HG03571 (cell line): Measurements from ENCODE around the gene NUDT16L1.

ENCODE experiments used
- ATAC-seq: cut with Tn5 transposase; IDR thresholded peaks from one replicate; pipeline ENCODE4 v1.9.1; 2021; ENCODE audit not compliant: unreplicated experiment

NUDT16L1 gene

GRCh38 chr16:4693956-4694641 is 737 bp downstream of the NUDT16L1 start:
- no peak for ATAC-seq

- no peak for ATAC-seq
Measured at GRCh38 chr16:4694642-4695451, 1.5 kb downstream of the NUDT16L1 start.

- no peak for ATAC-seq
Measured at GRCh38 chr16:4695473-4696171, 2.3 kb downstream of the NUDT16L1 start.

- ATAC-seq: no peak
Measured at GRCh38 chr16:4696172-4696904, 3.0 kb downstream of the NUDT16L1 start.

- ATAC-seq: no peak
Measured at GRCh38 chr16:4696905-4697847, 3.8 kb downstream of the NUDT16L1 start.

GRCh38 chr16:4697848-4698291 is 4.5 kb downstream of the NUDT16L1 start:
- no peak for ATAC-seq

- ATAC-seq: no peak
Measured at GRCh38 chr16:4698321-4699045, 5.1 kb downstream of the NUDT16L1 start.

GRCh38 chr16:4699046-4699556 is 5.7 kb downstream of the NUDT16L1 start:
- no peak for ATAC-seq

- no peak for ATAC-seq
Measured at GRCh38 chr16:4700380-4700996, 7.1 kb downstream of the NUDT16L1 start.

GRCh38 chr16:4700997-4701743 is 7.8 kb downstream of the NUDT16L1 start:
- no peak for ATAC-seq

- ATAC-seq: no peak
Measured at GRCh38 chr16:4701791-4702465, 8.6 kb downstream of the NUDT16L1 start.

- ATAC-seq: no peak
Measured at GRCh38 chr16:4702466-4702808, 9.1 kb downstream of the NUDT16L1 start.

GRCh38 chr16:4703906-4704305 is 10.5 kb downstream of the NUDT16L1 start:
- ATAC-seq: no peak

GRCh38 chr16:4704491-4704890 is 11.1 kb downstream of the NUDT16L1 start:
- ATAC-seq: no peak

GRCh38 chr16:4704913-4705312 is 11.6 kb downstream of the NUDT16L1 start:
- ATAC-seq: no peak

- ATAC-seq: no peak
Measured at GRCh38 chr16:4706871-4707270, 13.5 kb downstream of the NUDT16L1 start.

GRCh38 chr16:4709481-4709880 is 16.1 kb downstream of the NUDT16L1 start:
- ATAC-seq: no peak
